Measurements from ENCODE around the gene RABGGTA.

The RABGGTA gene

GRCh38 chr14:24262821-24263733, 8.3 kb downstream of the RABGGTA start, which contains the start of gene TGM1:
Gene TGM1 (minus strand): TSS chr14:24263177. CDS start chr14:24262352, 825 bp downstream.
- Histone ChIP-seq H3K9ac (no peak within 1 kb of the TSS), H4K20me1 (no peaks in the 10 kb centered on the region), H3K27me3 (no peaks in the 10 kb centered on the region), H3K4me1 (peaks cover 7% of the 10 kb centered on the region; the same call in 1 of the 2 replicates), H3K27ac (no peak within 1 kb of the TSS), H3K4me3 (no peak within 1 kb of the TSS), H3K9me3 (no peaks in the 10 kb centered on the region), H3K36me3 (peaks cover 32% of the 10 kb centered on the region), H3K4me2 (no peak within 1 kb of the TSS)
- no peak for TF ChIP-seq Cebpa-rat (IDR thresholded peaks at IDR 0.05)

GRCh38 chr14:24261969-24262327, 9.4 kb downstream of the RABGGTA start:
- Histone ChIP-seq H3K27ac (no peak overlapping the region), H3K4me3 (no peak overlapping the region), H3K36me3 (peaks cover 22% of the 10 kb centered on the region), H4K20me1 (no peaks in the 10 kb centered on the region), H3K9ac (no peak overlapping the region), H3K4me1 (peaks cover 6% of the 10 kb centered on the region; the same call in 1 of the 2 replicates), H3K9me3 (no peaks in the 10 kb centered on the region), H3K27me3 (no peaks in the 10 kb centered on the region), H3K4me2 (no peak overlapping the region)
- no peak for TF ChIP-seq Cebpa-rat (IDR thresholded peaks at IDR 0.05)

GRCh38 chr14:24261256-24261968, 10.0 kb downstream of the RABGGTA start:
- Histone ChIP-seq H3K27me3 (no peaks in the 10 kb centered on the region), H3K4me3 (no peak overlapping the region), H3K4me1 (peaks cover under 1% of the 10 kb centered on the region; the same call in 1 of the 2 replicates), H4K20me1 (no peaks in the 10 kb centered on the region), H3K9ac (no peak overlapping the region), H3K4me2 (no peak overlapping the region), H3K27ac (no peak overlapping the region), H3K36me3 (peaks cover 17% of the 10 kb centered on the region), H3K9me3 (no peaks in the 10 kb centered on the region)
- TF ChIP-seq Cebpa-rat (IDR thresholded peaks at IDR 0.05) = no peak

GRCh38 chr14:24260780-24261157, 10.6 kb downstream of the RABGGTA start:
- no peak overlapping the region for H3K27ac ChIP-seq
- H3K27me3 ChIP-seq = no peaks in the 10 kb centered on the region
- H3K4me3 ChIP-seq = no peak overlapping the region
- H3K4me2 ChIP-seq = no peak overlapping the region
- TF ChIP-seq Cebpa-rat (IDR thresholded peaks at IDR 0.05) = no peak
- no peaks in the 10 kb centered on the region for H3K9me3 ChIP-seq
- no peaks in the 10 kb centered on the region for H3K4me1 ChIP-seq
- H3K36me3 ChIP-seq = peaks cover 11% of the 10 kb centered on the region
- no peak overlapping the region for H3K9ac ChIP-seq
- H4K20me1 ChIP-seq = no peaks in the 10 kb centered on the region

GRCh38 chr14:24260026-24260779, 11.2 kb downstream of the RABGGTA start:
- H3K4me1 ChIP-seq = no peaks in the 10 kb centered on the region
- H3K36me3 ChIP-seq = peaks cover 5% of the 10 kb centered on the region
- H3K9me3 ChIP-seq = no peaks in the 10 kb centered on the region
- no peak overlapping the region for H3K27ac ChIP-seq
- H4K20me1 ChIP-seq = no peaks in the 10 kb centered on the region
- no peak overlapping the region for H3K9ac ChIP-seq
- H3K4me3 ChIP-seq = no peak overlapping the region
- TF ChIP-seq Cebpa-rat (IDR thresholded peaks at IDR 0.05) = no peak
- no peaks in the 10 kb centered on the region for H3K27me3 ChIP-seq
- no peak overlapping the region for H3K4me2 ChIP-seq

GRCh38 chr14:24259282-24260025, 11.9 kb downstream of the RABGGTA start:
- Histone ChIP-seq H4K20me1 (no peaks in the 10 kb centered on the region), H3K9me3 (no peaks in the 10 kb centered on the region), H3K4me3 (no peak overlapping the region), H3K4me2 (no peak overlapping the region), H3K36me3 (peaks cover 8% of the 10 kb centered on the region; the same call in 1 of the 2 replicates), H3K4me1 (no peaks in the 10 kb centered on the region), H3K9ac (no peak overlapping the region), H3K27me3 (no peaks in the 10 kb centered on the region), H3K27ac (no peak overlapping the region)
- TF ChIP-seq Cebpa-rat (IDR thresholded peaks at IDR 0.05) = no peak

GRCh38 chr14:24258548-24259265, 12.7 kb downstream of the RABGGTA start:
- Histone ChIP-seq H3K27me3 (no peaks in the 10 kb centered on the region), H4K20me1 (no peaks in the 10 kb centered on the region), H3K4me1 (no peaks in the 10 kb centered on the region), H3K9me3 (no peaks in the 10 kb centered on the region), H3K9ac (no peak overlapping the region), H3K4me2 (no peak overlapping the region), H3K36me3 (peaks cover 13% of the 10 kb centered on the region; the same call in 1 of the 2 replicates), H3K4me3 (no peak overlapping the region), H3K27ac (no peak overlapping the region)
- no peak for TF ChIP-seq Cebpa-rat (IDR thresholded peaks at IDR 0.05)

- H4K20me1 ChIP-seq = no peaks in the 10 kb centered on the region
- H3K9me3 ChIP-seq = no peaks in the 10 kb centered on the region
- H3K9ac ChIP-seq = no peak overlapping the region
- TF ChIP-seq Cebpa-rat (IDR thresholded peaks at IDR 0.05) = no peak
- no peaks in the 10 kb centered on the region for H3K4me1 ChIP-seq
- no peak overlapping the region for H3K27ac ChIP-seq
- H3K27me3 ChIP-seq = no peaks in the 10 kb centered on the region
- no peak overlapping the region for H3K4me3 ChIP-seq
- H3K36me3 ChIP-seq = peaks cover 13% of the 10 kb centered on the region; the same call in 1 of the 2 replicates
- H3K4me2 ChIP-seq = no peak overlapping the region
Observed at GRCh38 chr14:24258119-24258518, 13.3 kb downstream of the RABGGTA start.

Data from BLaER1 (cell line).